Measurements from ENCODE around the gene HABP2. TPM values are rescaled to one million over a fixed set of nuclear protein-coding genes. Genes with fewer than 3 reads are reported as not detected.

HABP2 gene
- total and polyA plus RNA-seq, 9 of the 15 experiments (the other 6 are each of a cell fraction or from before 2014, with no cell fraction given) = 0.09 TPM; not detected in 8

- TF ChIP-seq MTA3 (IDR thresholded peaks at IDR 0.05; ENCODE audit: borderline replicate concordance) (no peak), CREB3 (tag; conservative IDR thresholded peaks at IDR 0.05; ENCODE audit: low read depth) (no peak), NR3C1 (CRISPR knock-in tag; IDR thresholded peaks at IDR 0.05) (no peak), CBX2 (IDR thresholded peaks at IDR 0.05; ENCODE audit: insufficient read depth, low read length, poor library complexity, severe bottlenecking) (no peak)
These were observed 25.5 kb upstream of the HABP2 start (continued) for GRCh38 chr10:113527211-113527906.

DNA sequence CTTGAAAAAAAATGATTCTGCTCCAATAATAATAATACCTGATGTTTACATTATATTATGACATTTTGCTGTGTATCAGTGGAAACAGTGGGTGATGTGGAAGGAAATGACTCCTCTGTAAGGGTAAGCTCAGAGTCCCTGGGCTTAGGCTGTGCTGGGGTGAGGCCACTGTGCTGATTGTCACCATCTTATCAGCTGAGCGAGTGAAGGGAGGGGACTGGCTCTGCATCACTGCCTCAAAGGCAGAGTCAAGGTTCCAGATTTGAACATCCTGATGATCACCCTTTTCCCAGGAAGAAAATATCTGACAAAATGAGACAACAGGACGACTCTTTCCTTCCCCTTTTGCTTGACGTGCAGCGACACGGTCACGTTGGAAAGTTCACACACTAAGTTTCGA is 24.0 kb upstream of the HABP2 start:
- ATAC-seq (no peak), FAIRE-seq (no peak), DNase-seq (ENCODE audit: extremely low read depth in 1 of 4, low spot score in 3 of 4) (no peak)
- no peak for TF ChIP-seq BRCA1 (IDR thresholded peaks at IDR 0.05)
- TF ChIP-seq BRCA1 (CRISPR knock-in tag; IDR thresholded peaks at IDR 0.05) = no peak
- TF ChIP-seq GTF2A2 (tag; IDR thresholded peaks at IDR 0.05) = no peak
- no peak for TF ChIP-seq HDAC2 (IDR thresholded peaks at IDR 0.05)
- TF ChIP-seq DMBX1 (CRISPR knock-in tag; IDR thresholded peaks at IDR 0.05; ENCODE audit: borderline replicate concordance) = no peak
- TF ChIP-seq SMAD2 (IDR thresholded peaks at IDR 0.05; ENCODE audit: low read depth, low read length) = no peak
- no peak for TF ChIP-seq PRMT5 (CRISPR knock-in tag; IDR thresholded peaks at IDR 0.05)
- no peak for TF ChIP-seq ZNF124 (CRISPR knock-in tag; IDR thresholded peaks at IDR 0.05)
- no peak for TF ChIP-seq RNF2 (IDR thresholded peaks at IDR 0.05)
- no peak for TF ChIP-seq MCM5 (IDR thresholded peaks at IDR 0.05; ENCODE audit: low read depth)
- no peak for TF ChIP-seq CREM (IDR thresholded peaks at IDR 0.05; ENCODE audit: low read depth)
- TF ChIP-seq ZBTB11 (CRISPR knock-in tag; IDR thresholded peaks at IDR 0.05) = no peak
- no peak for TF ChIP-seq ZNF699 (CRISPR knock-in tag; IDR thresholded peaks at IDR 0.05; ENCODE audit: insufficient replicate concordance)
- BruUV-seq (replicated peaks) = no TSS peak
- H3K9me1 ChIP-seq (ENCODE audit: control insufficient read depth, insufficient read depth, low read length) = no peaks in the 10 kb centered on the region
- H3K79me2 ChIP-seq (ENCODE audit: control insufficient read depth, insufficient read depth, low read length) = no peaks in the 10 kb centered on the region
- no peak overlapping the region for H3K4me3 ChIP-seq
- H3K27me3 ChIP-seq (ENCODE audit: control insufficient read depth in 2 of 2, insufficient read depth in 2 of 2, low read length in 2 of 2) = peaks cover 0 to 14% of the 10 kb centered on the region in 2 experiments; a peak in 1 of 5 replicates
- no peaks in the 10 kb centered on the region for H4K20me1 ChIP-seq (replicated peaks; ENCODE audit: control insufficient read depth, insufficient read depth, low read length)
- no peak overlapping the region for H2AFZ ChIP-seq (ENCODE audit: low read depth, low read length)
- H3K4me2 ChIP-seq (ENCODE audit: insufficient read depth, low read length) = no peak overlapping the region
- H3K4me1 ChIP-seq (replicated peaks in 1 of 2; ENCODE audit: control insufficient read depth in 2 of 2, insufficient read depth in 2 of 2, low read length in 2 of 2) = no peaks in the 10 kb centered on the region
- 6% methylated on average over 7 of the region's 7 CpGs for WGBS (ENCODE audit: insufficient coverage, low coverage, missing lambda C conversion rate)
- ChIA-PET CTCF (ENCODE audit: low intra/inter-chr PET ratio) (no interaction called here), POLR2A (no interaction called here)
- H3K36me3 ChIP-seq (ENCODE audit: control insufficient read depth, insufficient read depth, low read length) = no peaks in the 10 kb centered on the region
- H3K27ac ChIP-seq (ENCODE audit: extremely low read depth, low read depth, low read length) = no peak overlapping the region
- no peaks in the 10 kb centered on the region for H3K9me3 ChIP-seq (replicated peaks; ENCODE audit: control insufficient read depth, insufficient read depth, low read depth, low read length)
- intact Hi-C loops (cut with micrococcal nuclease) (no loop called here), in situ Hi-C loops (cut with MboI) (no loop called here)
- no peak overlapping the region for H3K9ac ChIP-seq (ENCODE audit: insufficient read depth in 1 of 2, low read depth in 2 of 2, low read length in 2 of 2)
